Measurements from ENCODE around the gene NPAS2. TPM values are rescaled to one million over a fixed set of nuclear protein-coding genes. Genes with fewer than 3 reads are reported as not detected.

Gene NPAS2
- total and polyA plus RNA-seq, 2 donors (not counting 3 experiments of a cell fraction or from before 2014, with no cell fraction given), result 29.0 to 53.9 TPM

DNA sequence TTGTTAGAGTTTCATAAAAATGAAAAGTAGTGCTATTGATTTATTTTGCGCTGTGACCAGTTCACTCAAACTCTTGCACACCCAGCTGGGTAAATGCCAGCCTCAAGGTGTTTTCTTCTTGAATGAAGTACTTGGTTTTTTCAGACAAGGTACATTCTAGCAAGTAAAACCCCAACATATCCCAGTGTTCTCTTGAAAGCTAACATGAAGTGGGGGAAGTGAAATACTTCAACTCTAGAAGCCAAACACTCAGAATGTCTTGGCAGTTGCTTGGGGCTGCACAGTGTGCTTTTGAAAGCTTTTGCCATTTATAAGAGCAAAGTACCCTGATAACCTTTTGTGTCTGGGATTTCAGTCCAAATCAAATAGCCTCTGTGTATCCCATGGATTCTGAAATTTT, 13.4 kb downstream of the NPAS2 start:
- FAIRE-seq, result no peak
- POLR2A ChIA-PET, result no interaction called here
- Histone ChIP-seq H3K4me2 (ENCODE audit: insufficient read depth, low read length) (no peak overlapping the region), H3K4me3 (replicated peaks in 1 of 3; ENCODE audit: insufficient read depth in 1 of 3, low read depth in 1 of 3, low read length in 3 of 3) (no peak overlapping the region), H4K20me1 (replicated peaks; ENCODE audit: control insufficient read depth, extremely low read depth, insufficient read depth, low read length) (no peaks in the 10 kb centered on the region), H3K79me2 (ENCODE audit: control insufficient read depth, insufficient read depth, low read length) (peaks cover 55% of the 10 kb centered on the region), H3K9ac (replicated peaks; ENCODE audit: extremely low read depth, insufficient read depth, low read length) (no peak overlapping the region), H3K27me3 (ENCODE audit: control insufficient read depth in 2 of 2, insufficient read depth in 2 of 2, low read length in 2 of 2) (no peaks in the 10 kb centered on the region), H3K4me1 (ENCODE audit: control insufficient read depth, extremely low read depth, insufficient read depth, low read length) (no peaks in the 10 kb centered on the region), H3K9me1 (replicated peaks; ENCODE audit: control insufficient read depth, extremely low read depth, insufficient read depth, low read length) (no peaks in the 10 kb centered on the region), H3K36me3 (ENCODE audit: control insufficient read depth in 2 of 2, extremely low read depth in 1 of 2, insufficient read depth in 2 of 2, low read length in 2 of 2) (peaks cover 2 to 6% of the 10 kb centered on the region in 2 experiments), H2AFZ (ENCODE audit: low read depth, low read length) (no peak overlapping the region), H3K27ac (ENCODE audit: insufficient read depth, low read depth, low read length) (no peak overlapping the region), H3K9me3 (replicated peaks; ENCODE audit: control insufficient read depth, insufficient read depth, low read length) (no peaks in the 10 kb centered on the region)
- TF ChIP-seq, protein P1, sequence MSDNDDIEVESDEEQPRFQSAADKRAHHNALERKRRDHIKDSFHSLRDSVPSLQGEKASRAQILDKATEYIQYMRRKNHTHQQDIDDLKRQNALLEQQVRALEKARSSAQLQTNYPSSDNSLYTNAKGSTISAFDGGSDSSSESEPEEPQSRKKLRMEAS (IDR thresholded peaks at IDR 0.05; ENCODE audit: insufficient read depth, insufficient read length), result no peak
- TF ChIP-seq MYC (IDR thresholded peaks at IDR 0.05; ENCODE audit: low read depth, low read length) (no peak), EZH2 (IDR thresholded peaks at IDR 0.05; ENCODE audit: borderline replicate concordance, low read depth, low read length, severe bottlenecking) (no peak), GATA2 (IDR thresholded peaks at IDR 0.05; ENCODE audit: insufficient read depth, insufficient read length, low read depth, low read length) (no peak), FOS (IDR thresholded peaks at IDR 0.05; ENCODE audit: borderline replicate concordance, insufficient read depth, low read length) (no peak), POLR2AphosphoS5 (IDR thresholded peaks at IDR 0.05; ENCODE audit: insufficient read depth, low read depth, low read length) (no peak), JUN (IDR thresholded peaks at IDR 0.05; ENCODE audit: borderline replicate concordance, insufficient read depth, insufficient read length, low read depth) (no peak), POLR2A (IDR thresholded peaks at IDR 0.05; ENCODE audit: low read depth, low read length) (no peak)
- TF ChIP-seq, protein P2, sequence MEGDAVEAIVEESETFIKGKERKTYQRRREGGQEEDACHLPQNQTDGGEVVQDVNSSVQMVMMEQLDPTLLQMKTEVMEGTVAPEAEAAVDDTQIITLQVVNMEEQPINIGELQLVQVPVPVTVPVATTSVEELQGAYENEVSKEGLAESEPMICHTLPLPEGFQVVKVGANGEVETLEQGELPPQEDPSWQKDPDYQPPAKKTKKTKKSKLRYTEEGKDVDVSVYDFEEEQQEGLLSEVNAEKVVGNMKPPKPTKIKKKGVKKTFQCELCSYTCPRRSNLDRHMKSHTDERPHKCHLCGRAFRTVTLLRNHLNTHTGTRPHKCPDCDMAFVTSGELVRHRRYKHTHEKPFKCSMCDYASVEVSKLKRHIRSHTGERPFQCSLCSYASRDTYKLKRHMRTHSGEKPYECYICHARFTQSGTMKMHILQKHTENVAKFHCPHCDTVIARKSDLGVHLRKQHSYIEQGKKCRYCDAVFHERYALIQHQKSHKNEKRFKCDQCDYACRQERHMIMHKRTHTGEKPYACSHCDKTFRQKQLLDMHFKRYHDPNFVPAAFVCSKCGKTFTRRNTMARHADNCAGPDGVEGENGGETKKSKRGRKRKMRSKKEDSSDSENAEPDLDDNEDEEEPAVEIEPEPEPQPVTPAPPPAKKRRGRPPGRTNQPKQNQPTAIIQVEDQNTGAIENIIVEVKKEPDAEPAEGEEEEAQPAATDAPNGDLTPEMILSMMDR (IDR thresholded peaks at IDR 0.05; ENCODE audit: extremely low read depth in 1 of 2, insufficient read depth in 1 of 2, low read depth in 1 of 2, low read length in 2 of 2), result no peak
- no peak for DNase-seq (ENCODE audit: low read depth, low spot score)
- BruUV-seq (replicated peaks), result no TSS peak
- intact Hi-C loops (cut with micrococcal nuclease), result no loop called here
- dilution Hi-C loops (cut with MboI; ENCODE audit: extremely low pct_ligation_motif_present, low sequenced_read_pairs), result no loop called here
- CTCF ChIA-PET, result no interaction called here
